ENCODE data around the gene NEDD8. TPM values are rescaled to one million over a fixed set of nuclear protein-coding genes. Genes with fewer than 3 reads are reported as not detected.

Gene NEDD8
- total and polyA plus RNA-seq, 2 donors (not counting 3 experiments of a cell fraction or from before 2014, with no cell fraction given): 243 to 316 TPM

GRCh38 chr14:24261969-24262327 lies 29.8 kb upstream of the NEDD8 start:
- H3K4me1 ChIP-seq (ENCODE audit: control insufficient read depth, extremely low read depth, insufficient read depth, low read length): no peaks in the 10 kb centered on the region
- H3K9ac ChIP-seq (replicated peaks; ENCODE audit: extremely low read depth, insufficient read depth, low read length): no peak overlapping the region
- ChIA-PET CTCF (interaction anchor here (1.2 to 1.3 kb wide), 2 partner anchors 9 to 10 kb away, joined by 3 to 5 read pairs; partner anchors contain the start of gene RABGGTA), POLR2A (no interaction called here)
- H3K27ac ChIP-seq (ENCODE audit: insufficient read depth, low read depth, low read length): no peak overlapping the region
- H3K4me2 ChIP-seq (ENCODE audit: insufficient read depth, low read length): no peak overlapping the region
- no TSS peak for BruUV-seq (replicated peaks)
- FAIRE-seq (no peak), DNase-seq (ENCODE audit: low read depth, low spot score) (no peak)
- H3K79me2 ChIP-seq (ENCODE audit: control insufficient read depth, insufficient read depth, low read length): no peaks in the 10 kb centered on the region
- H3K4me3 ChIP-seq (replicated peaks in 1 of 3; ENCODE audit: insufficient read depth in 1 of 3, low read depth in 1 of 3, low read length in 3 of 3): no peak overlapping the region
- no peaks in the 10 kb centered on the region for H4K20me1 ChIP-seq (replicated peaks; ENCODE audit: control insufficient read depth, extremely low read depth, insufficient read depth, low read length)
- peaks cover 0 to 7% of the 10 kb centered on the region in 2 experiments for H3K36me3 ChIP-seq (ENCODE audit: control insufficient read depth in 2 of 2, extremely low read depth in 1 of 2, insufficient read depth in 2 of 2, low read length in 2 of 2)
- intact Hi-C loops (cut with micrococcal nuclease) (no loop called here), dilution Hi-C loops (cut with MboI; ENCODE audit: extremely low pct_ligation_motif_present, low sequenced_read_pairs) (no loop called here)
- H3K9me3 ChIP-seq (replicated peaks; ENCODE audit: control insufficient read depth, insufficient read depth, low read length): no peaks in the 10 kb centered on the region
- no peaks in the 10 kb centered on the region for H3K9me1 ChIP-seq (replicated peaks; ENCODE audit: control insufficient read depth, extremely low read depth, insufficient read depth, low read length)
- no peak overlapping the region for H2AFZ ChIP-seq (ENCODE audit: low read depth, low read length)
- TF ChIP-seq JUN (IDR thresholded peaks at IDR 0.05; ENCODE audit: borderline replicate concordance, insufficient read depth, insufficient read length, low read depth) (no peak), CTCF (IDR thresholded peaks at IDR 0.05; ENCODE audit: extremely low read depth in 1 of 2, insufficient read depth in 1 of 2, low read depth in 1 of 2, low read length in 2 of 2) (no peak), GATA2 (IDR thresholded peaks at IDR 0.05; ENCODE audit: insufficient read depth, insufficient read length, low read depth, low read length) (no peak), EZH2 (IDR thresholded peaks at IDR 0.05; ENCODE audit: borderline replicate concordance, low read depth, low read length, severe bottlenecking) (no peak), POLR2AphosphoS5 (IDR thresholded peaks at IDR 0.05; ENCODE audit: insufficient read depth, low read depth, low read length) (no peak), POLR2A (IDR thresholded peaks at IDR 0.05; ENCODE audit: low read depth, low read length) (no peak), MYC (IDR thresholded peaks at IDR 0.05; ENCODE audit: low read depth, low read length) (no peak), MAX (IDR thresholded peaks at IDR 0.05; ENCODE audit: insufficient read depth, insufficient read length) (no peak), FOS (IDR thresholded peaks at IDR 0.05; ENCODE audit: borderline replicate concordance, insufficient read depth, low read length) (no peak)
- H3K27me3 ChIP-seq (ENCODE audit: control insufficient read depth in 2 of 2, insufficient read depth in 2 of 2, low read length in 2 of 2): no peaks in the 10 kb centered on the region

Data from endothelial cell of umbilical vein (primary cell).